ENCODE results near the gene NALCN.
A peak's percentile ranks its signal among the peaks of the same experiment; 100 is the strongest.

Gene NALCN

DNA sequence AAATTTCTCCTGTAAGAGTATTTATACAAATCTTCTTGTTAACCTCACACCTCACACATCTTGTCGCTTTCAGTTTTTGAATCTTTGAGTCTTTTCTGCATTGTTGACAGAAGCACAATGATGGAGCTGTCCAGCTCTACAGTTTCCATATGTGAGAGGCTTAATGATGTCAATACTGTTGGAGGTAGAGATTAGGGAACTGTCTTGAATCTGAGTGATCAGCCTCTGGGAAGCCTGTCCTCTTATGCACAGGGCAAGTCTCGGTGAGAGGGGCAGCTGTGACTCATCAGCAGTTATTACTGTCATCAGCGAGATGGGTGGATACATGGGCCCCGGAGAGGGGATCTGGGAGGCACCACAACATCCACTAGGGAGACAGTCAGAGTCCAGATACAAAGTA is 31.5 kb upstream of the NALCN start:
- in situ Hi-C loops (cut with HindIII; ENCODE audit: low pct_ligation_motif_present, low sequenced_read_pairs), result no loop called here
- no peak for DNase-seq

DNA sequence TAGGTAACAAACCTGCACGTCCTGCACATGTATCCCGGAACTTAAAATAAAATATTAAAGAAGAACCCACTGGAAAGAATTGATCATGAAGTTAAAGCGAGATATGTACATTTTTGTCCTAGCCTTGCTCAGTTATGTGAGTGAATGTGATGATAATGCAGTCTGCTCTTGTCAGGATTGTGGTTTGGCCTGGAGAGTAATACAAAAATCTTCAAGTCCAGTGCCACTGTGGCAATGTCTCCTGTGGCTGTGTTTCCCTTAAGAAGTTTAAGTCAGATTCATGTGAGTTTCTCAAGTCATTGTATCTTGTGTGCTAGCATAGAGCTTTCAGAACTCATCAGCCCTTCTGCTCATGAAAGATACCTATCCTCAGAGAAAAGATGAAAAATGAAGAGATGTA is 18.2 kb upstream of the NALCN start:
- TF ChIP-seq, protein P1, sequence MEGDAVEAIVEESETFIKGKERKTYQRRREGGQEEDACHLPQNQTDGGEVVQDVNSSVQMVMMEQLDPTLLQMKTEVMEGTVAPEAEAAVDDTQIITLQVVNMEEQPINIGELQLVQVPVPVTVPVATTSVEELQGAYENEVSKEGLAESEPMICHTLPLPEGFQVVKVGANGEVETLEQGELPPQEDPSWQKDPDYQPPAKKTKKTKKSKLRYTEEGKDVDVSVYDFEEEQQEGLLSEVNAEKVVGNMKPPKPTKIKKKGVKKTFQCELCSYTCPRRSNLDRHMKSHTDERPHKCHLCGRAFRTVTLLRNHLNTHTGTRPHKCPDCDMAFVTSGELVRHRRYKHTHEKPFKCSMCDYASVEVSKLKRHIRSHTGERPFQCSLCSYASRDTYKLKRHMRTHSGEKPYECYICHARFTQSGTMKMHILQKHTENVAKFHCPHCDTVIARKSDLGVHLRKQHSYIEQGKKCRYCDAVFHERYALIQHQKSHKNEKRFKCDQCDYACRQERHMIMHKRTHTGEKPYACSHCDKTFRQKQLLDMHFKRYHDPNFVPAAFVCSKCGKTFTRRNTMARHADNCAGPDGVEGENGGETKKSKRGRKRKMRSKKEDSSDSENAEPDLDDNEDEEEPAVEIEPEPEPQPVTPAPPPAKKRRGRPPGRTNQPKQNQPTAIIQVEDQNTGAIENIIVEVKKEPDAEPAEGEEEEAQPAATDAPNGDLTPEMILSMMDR (IDR thresholded peaks at IDR 0.05; ENCODE audit: low read depth, low read length, missing control alignments), result no peak
- H3K36me3 ChIP-seq (replicated peaks), result no peaks in the 10 kb centered on the region
- in situ Hi-C loops (cut with HindIII; ENCODE audit: low pct_ligation_motif_present, low sequenced_read_pairs), result no loop called here
- H3K27me3 ChIP-seq (replicated peaks), result no peaks in the 10 kb centered on the region
- no peak for DNase-seq
- no peak overlapping the region for H3K27ac ChIP-seq
- no peak overlapping the region for H3K4me3 ChIP-seq (ENCODE audit: low read depth, low read length)

More for the DNA sequence above, 31.5 kb upstream of the NALCN start:
- no peak overlapping the region for H3K4me3 ChIP-seq (ENCODE audit: low read depth, low read length)
- no peaks in the 10 kb centered on the region for H3K36me3 ChIP-seq (replicated peaks)
- TF ChIP-seq, protein P1 (IDR thresholded peaks at IDR 0.05; ENCODE audit: low read depth, low read length, missing control alignments), result no peak
- H3K27me3 ChIP-seq (replicated peaks), result no peaks in the 10 kb centered on the region
- no peak overlapping the region for H3K27ac ChIP-seq

DNA sequence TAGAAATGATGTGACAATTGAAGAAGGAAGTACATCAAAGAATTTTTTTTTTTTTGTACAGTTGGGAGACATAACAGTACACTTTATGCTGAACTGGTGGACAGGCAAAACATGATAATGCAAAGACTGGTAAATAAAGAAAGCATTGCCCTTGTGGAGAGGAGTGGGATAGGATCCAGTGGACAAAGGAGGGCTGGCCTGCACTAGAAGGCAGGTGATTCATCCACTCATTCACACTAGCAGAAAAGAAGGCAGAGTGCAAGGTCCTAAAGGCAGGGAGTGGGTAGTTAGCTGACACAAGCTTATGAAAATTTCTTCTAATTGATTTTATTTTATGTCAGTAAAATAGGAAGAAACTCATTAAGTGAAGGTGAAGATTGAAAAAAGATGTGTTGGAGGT is 17.6 kb upstream of the NALCN start:
- no peaks in the 10 kb centered on the region for H3K36me3 ChIP-seq (replicated peaks)
- no peak overlapping the region for H3K4me3 ChIP-seq (ENCODE audit: low read depth, low read length)
- no peak for DNase-seq
- H3K27me3 ChIP-seq (replicated peaks), result no peaks in the 10 kb centered on the region
- TF ChIP-seq, protein P1 (IDR thresholded peaks at IDR 0.05; ENCODE audit: low read depth, low read length, missing control alignments), result peak; percentile 2
- H3K27ac ChIP-seq, result no peak overlapping the region
- in situ Hi-C loops (cut with HindIII; ENCODE audit: low pct_ligation_motif_present, low sequenced_read_pairs), result no loop called here

DNA sequence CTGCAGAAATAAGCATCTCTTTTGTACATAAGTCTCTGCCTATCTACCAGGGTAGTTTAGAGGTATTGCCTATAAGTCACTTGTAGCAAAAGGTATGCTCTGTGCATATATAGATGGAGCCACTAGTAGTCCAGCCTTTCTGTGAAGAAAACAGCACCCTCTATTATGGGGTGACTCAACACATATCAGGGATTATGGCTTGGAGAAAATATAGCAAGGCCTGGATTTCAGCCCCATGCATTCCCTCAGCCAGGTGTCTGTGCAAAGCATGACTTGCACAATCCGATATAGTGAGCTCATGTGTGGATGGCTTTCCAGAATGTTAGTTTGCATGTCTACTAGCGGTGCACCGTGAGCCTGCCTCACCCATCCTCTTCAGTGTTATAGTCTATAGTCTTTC is 13.4 kb upstream of the NALCN start:
- TF ChIP-seq, protein P1 (IDR thresholded peaks at IDR 0.05; ENCODE audit: low read depth, low read length, missing control alignments), result no peak
- Histone ChIP-seq H3K36me3 (replicated peaks) (no peaks in the 10 kb centered on the region), H3K4me3 (ENCODE audit: low read depth, low read length) (no peak overlapping the region), H3K27ac (no peak overlapping the region), H3K27me3 (replicated peaks) (no peaks in the 10 kb centered on the region)
- in situ Hi-C loops (cut with HindIII; ENCODE audit: low pct_ligation_motif_present, low sequenced_read_pairs), result no loop called here
- no peak for DNase-seq

DNA sequence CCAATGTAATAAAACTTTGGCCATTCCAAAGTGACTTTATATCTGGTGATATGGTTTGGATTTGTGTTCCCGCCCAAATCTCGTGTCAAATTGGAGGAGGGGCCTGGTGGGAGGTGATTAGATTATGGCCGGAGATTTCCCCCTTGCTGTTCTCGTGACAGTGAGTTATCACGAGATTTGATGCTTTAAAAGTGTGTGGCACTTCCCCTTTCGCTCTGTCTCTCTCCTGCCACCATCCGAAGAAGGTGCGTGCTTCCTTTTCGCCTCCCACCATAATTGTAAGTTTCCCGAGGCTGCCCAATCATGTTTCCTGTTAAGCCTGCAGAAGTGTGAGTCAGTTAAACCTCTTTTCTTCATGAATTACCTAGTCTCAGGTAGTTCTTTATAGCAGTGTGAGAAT is 9.3 kb upstream of the NALCN start:
- Histone ChIP-seq H3K4me3 (ENCODE audit: low read depth, low read length) (no peak overlapping the region), H3K27ac (no peak overlapping the region), H3K36me3 (replicated peaks) (no peaks in the 10 kb centered on the region), H3K27me3 (replicated peaks) (no peaks in the 10 kb centered on the region)
- DNase-seq, result no peak
- TF ChIP-seq, protein P1 (IDR thresholded peaks at IDR 0.05; ENCODE audit: low read depth, low read length, missing control alignments), result no peak
- in situ Hi-C loops (cut with HindIII; ENCODE audit: low pct_ligation_motif_present, low sequenced_read_pairs), result no loop called here

DNA sequence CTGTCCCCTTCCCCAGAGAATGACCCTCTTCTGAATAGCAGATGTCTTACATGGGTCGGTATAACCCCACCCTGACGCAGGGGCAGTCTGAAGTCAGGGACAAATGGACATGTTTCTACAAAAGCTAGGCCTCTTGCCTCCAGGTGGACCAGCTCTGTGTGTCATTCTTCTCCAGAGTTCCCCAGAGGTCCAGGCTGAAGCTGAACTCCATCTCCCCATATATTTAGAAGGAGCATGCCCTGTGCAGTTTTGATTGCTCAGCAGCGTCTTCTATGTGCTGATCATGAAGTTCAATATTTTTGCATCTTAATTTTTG is 8.8 kb upstream of the NALCN start:
- Histone ChIP-seq H3K36me3 (replicated peaks) (no peaks in the 10 kb centered on the region), H3K27me3 (replicated peaks) (no peaks in the 10 kb centered on the region), H3K27ac (no peak overlapping the region), H3K4me3 (ENCODE audit: low read depth, low read length) (no peak overlapping the region)
- in situ Hi-C loops (cut with HindIII; ENCODE audit: low pct_ligation_motif_present, low sequenced_read_pairs), result no loop called here
- DNase-seq, result no peak
- TF ChIP-seq, protein P1 (IDR thresholded peaks at IDR 0.05; ENCODE audit: low read depth, low read length, missing control alignments), result no peak

All from brain microvascular endothelial cell (primary cell).